NCI-H524 treated with DMSO at 0.1 percent for 48 hours (cell line): Measurements from ENCODE around the gene CYP27A1.
"Not testable (repeated sequence)": the region's sequence is repeated elsewhere in the genome, so short reads cannot be mapped to it uniquely, and the experiment has no call there.

Source experiments
- DNase-seq: peaks from one replicate; lab custom pipeline; 2025; lab: John Stamatoyannopoulos, UW

Gene CYP27A1

DNA sequence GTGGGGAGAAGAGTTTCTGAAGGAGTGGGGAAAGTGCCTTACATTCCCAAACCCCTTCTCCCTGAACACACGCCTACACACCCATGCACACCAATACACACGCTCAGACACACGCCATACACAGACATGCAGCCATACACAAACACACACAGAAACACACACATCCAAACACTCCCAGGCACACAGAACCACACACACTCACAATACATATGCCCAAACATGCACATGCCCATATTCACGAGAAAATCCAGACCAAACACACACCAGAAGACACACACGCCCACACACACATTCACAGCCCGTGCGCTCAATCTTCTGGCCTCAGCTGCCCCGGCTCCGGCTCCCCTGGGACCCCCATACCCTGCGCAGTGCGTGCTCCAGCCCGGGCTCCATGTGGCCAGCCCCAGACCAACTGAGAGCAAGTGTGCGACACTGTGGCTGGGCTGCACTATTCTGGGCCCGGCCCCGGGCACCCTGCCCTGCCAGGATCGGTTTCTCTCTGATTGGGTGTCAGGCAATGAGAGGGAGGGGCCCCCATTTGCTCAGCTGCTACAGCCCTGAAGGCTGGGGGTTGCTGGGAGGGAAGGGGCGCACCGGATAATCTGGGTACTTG is 49.5 kb downstream of the CYP27A1 start, which contains the start of gene PRKAG3:
PRKAG3 (minus strand) TSS at position 426 of the 613 bp plus-strand sequence.
- DNase-seq: no peak

DNA sequence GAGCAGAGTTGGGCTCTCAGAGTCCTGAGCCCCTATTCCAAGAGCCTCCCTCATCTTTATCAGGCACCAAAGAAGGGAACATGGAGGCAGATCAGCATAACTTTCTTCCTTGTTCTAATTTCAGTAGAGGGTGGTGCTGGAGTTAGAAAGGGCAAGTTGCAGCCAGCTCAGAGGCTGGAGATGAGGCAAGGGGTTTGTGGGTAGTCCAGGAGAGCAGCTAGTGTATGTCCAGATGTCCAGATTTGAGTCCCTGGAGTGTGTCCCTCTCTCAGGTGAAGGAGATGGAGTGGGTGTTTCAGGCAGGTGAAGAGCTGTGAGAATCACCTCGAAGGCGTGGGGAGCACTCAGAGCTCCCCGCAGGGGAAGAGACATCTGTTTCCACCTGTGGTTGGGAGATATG is 50.1 kb downstream of the CYP27A1 start:
- no peak for DNase-seq

GRCh38 chr2:218832520-218832919 is 50.6 kb downstream of the CYP27A1 start:
- DNase-seq: no peak

- no peak for DNase-seq
These were observed 51.2 kb downstream of the CYP27A1 start for GRCh38 chr2:218833023-218833609.

- no peak for DNase-seq
These were observed 52.7 kb downstream of the CYP27A1 start for GRCh38 chr2:218834685-218835084.

- DNase-seq: no peak
These were observed 55.5 kb downstream of the CYP27A1 start for GRCh38 chr2:218837495-218837894.

DNA sequence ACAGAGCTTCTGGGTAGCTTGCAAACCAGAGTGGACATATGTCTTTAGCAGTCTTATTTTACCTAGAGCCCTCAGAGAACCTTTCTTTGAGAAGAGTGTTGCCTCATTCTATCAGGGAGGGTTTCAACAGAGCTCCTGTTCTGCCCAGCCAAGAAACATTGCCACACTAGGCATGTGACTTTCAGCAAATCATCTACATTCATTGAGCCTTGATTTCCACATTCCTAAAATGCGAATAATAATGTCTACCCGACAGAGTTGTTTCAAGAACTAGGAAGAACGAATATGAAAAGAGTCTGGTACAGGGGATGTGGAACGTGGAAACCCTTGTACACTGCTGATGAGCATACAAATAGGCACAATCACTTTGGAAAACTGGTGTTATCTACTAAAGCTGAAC is 57.5 kb downstream of the CYP27A1 start:
- no peak for DNase-seq

- no peak for DNase-seq
These were observed 57.9 kb downstream of the CYP27A1 start for GRCh38 chr2:218839888-218840287.

DNA sequence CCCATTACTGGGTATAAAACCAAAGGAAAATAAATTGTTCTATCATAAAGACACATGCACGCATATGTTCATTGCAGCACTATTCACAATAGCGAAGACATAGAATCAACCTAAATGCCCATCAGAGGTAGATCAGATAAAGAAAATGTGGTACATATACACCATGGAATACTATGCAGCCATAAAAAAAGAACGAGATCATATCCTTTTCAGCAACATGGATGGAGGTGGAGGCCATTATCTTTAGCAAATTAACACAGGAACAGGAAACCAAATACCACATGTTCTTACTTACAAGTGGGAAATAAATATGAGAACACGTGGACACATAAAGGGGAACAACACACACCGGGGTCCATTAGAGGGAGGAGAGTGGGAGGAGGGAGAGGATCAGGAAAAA is 62.4 kb downstream of the CYP27A1 start:
- DNase-seq: not testable (repeated sequence)

- DNase-seq: not testable (repeated sequence)
These were observed 65.0 kb downstream of the CYP27A1 start for GRCh38 chr2:218846963-218847362.

GRCh38 chr2:218849721-218850120 is 67.8 kb downstream of the CYP27A1 start:
- no peak for DNase-seq

GRCh38 chr2:218850796-218851195 is 68.8 kb downstream of the CYP27A1 start:
- no peak for DNase-seq

GRCh38 chr2:218851286-218851685 is 69.3 kb downstream of the CYP27A1 start:
- no peak for DNase-seq

- peak; percentile 9 for DNase-seq
These were observed 71.1 kb downstream of the CYP27A1 start for GRCh38 chr2:218852911-218853667.

- DNase-seq: no peak
These were observed 71.8 kb downstream of the CYP27A1 start for GRCh38 chr2:218853766-218854165.

- DNase-seq: no peak
These were observed 72.9 kb downstream of the CYP27A1 start for GRCh38 chr2:218854860-218855259.

DNA sequence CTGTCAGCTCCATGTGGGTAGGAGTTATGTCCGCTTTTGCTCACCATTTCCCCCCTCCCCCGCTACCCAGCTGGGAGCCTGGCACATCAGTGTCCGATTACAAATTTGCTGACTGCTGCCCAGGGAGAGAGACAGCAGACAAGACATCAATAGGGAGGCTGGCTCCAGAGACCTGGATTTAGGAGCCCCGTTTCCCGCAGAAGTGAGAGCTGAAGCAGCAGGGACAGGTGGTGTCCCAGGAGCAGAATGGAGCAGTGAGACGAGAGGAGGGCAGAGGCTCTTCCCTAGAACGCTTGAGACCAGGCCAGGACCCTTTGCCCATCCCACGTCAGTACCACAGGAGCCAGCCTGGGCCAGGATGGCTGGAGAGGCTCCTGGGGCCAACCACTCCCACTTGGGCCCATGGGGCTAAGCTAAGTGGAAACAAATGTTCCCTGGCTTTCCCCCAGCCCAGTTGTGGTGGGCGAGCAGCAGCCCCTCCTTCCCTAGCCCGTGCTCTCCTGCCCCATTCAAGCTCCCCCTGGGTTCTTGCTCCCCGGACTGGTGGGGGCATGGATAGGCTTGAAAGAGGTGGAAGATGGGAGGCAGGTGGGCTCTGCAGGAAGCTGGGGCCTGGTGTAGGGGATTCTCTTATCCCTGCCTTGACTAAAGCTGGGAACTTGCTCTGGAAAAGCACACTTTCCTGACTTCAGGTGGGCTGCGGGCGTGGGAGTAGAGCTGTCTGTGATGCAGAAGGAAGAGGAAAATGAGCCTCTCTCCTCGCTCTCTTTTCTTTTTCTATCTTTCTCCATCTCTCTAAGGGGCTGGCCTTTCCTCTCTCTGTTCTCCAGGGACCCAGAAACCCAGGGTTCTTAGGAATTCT is 73.6 kb downstream of the CYP27A1 start:
- no peak for DNase-seq

GRCh38 chr2:218856167-218856895 is 74.4 kb downstream of the CYP27A1 start:
- no peak for DNase-seq

- no peak for DNase-seq
These were observed 74.9 kb downstream of the CYP27A1 start for GRCh38 chr2:218856896-218857243.

GRCh38 chr2:218857371-218858137 is 75.6 kb downstream of the CYP27A1 start:
- DNase-seq: no peak

DNA sequence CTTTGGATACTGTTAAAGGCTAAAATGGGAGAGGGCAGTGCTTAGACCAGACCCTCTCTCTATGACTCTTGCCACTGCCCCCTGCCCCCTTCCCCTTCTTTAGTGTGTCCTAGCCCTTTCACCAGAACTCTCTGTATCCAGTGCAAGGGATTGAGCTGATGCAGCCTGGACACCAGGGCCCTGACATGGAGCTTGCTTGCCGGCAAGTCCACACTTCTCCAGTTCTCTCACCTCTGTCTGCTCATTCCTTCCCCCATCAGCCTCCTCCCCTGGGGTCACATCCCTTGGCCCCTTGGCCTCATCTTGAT is 76.1 kb downstream of the CYP27A1 start:
- no peak for DNase-seq
